Hepatic stellate cell (primary cell): ENCODE results near the gene ANKRD53.
"Not testable (repeated sequence)": the region's sequence is repeated elsewhere in the genome, so short reads cannot be mapped to it uniquely, and the experiment has no call there.

ENCODE experiments used
- DNase-seq: peaks from one replicate; pipeline ENCODE4 v3.0.0; 2011; ENCODE audit warnings: low spot score

Gene ANKRD53

DNA sequence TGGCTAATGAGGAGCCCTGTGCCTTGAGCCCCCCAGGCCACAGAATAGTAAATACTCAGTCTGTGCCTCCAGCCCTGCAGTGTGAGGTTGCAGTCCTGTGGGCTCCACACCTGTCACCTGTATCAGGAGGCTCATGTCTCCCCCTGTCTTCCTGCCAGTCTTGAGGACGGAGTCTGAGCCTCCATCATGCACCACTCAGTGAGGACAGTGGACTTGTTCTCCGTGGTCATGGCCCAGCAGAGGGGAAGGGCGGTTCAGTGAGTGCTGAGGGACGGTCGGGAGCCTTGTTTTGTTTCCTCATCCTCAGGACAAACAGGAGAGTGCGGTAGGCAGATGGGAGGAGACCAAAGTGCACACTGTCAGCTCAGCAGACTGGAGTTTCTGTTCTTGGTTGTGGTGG, 33.4 kb downstream of the ANKRD53 start:
- DNase-seq: not testable (repeated sequence)

DNA sequence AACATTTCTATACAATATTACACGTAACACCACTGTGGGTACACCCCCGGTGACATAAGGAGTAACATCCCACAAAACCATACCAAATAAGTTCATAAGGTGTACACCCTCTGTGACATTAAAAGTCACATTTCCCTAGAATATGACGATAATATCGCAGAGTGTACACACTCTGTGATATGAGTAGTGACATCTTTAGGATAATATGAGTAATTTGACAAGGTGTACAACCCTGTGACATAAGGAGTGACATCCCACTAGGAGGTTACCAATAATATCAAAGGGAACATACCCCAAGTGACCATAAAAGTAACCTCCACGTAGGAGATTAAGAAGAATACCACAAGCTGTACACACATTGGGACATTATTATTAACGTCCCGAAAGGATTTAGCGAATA, 40.2 kb downstream of the ANKRD53 start:
- DNase-seq: no peak

DNA sequence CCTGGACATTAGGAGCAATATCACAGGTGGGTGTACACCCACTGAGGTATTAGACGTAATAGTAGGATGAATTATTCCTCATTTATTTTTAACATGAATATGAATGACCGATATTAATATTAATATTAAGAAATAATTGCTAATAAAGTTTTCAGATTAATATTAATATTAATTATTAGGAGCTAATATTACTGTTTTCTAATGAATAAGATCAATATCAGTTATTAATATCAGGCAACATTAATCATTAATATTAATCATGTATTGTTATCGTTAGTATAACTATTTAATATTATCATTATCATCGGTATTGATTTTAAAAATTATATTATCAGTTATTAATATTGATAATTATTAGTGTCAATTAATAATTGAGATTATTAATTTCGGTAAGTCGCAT, 41.6 kb downstream of the ANKRD53 start:
- DNase-seq: not testable (repeated sequence)

DNA sequence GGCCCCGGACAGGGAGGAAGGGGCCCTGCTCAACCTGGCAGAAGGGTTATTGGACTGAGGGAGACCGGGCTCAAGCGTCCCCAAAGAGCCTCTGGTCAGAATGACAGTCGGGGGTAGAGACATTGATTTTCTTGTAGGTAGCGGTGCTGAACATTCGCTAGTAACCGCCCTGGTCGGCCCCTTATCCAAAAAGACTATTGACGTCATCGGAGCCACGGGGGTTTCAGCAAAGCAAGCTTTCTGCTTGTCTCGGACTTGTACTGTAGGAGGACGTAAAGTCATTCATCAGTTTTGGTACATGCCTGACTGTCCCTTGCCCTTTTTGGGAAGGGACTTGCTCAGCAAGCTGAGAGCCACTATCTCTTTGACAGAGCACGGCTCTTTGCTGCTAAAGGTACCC, 43.0 kb downstream of the ANKRD53 start:
- not testable (repeated sequence) for DNase-seq

DNA sequence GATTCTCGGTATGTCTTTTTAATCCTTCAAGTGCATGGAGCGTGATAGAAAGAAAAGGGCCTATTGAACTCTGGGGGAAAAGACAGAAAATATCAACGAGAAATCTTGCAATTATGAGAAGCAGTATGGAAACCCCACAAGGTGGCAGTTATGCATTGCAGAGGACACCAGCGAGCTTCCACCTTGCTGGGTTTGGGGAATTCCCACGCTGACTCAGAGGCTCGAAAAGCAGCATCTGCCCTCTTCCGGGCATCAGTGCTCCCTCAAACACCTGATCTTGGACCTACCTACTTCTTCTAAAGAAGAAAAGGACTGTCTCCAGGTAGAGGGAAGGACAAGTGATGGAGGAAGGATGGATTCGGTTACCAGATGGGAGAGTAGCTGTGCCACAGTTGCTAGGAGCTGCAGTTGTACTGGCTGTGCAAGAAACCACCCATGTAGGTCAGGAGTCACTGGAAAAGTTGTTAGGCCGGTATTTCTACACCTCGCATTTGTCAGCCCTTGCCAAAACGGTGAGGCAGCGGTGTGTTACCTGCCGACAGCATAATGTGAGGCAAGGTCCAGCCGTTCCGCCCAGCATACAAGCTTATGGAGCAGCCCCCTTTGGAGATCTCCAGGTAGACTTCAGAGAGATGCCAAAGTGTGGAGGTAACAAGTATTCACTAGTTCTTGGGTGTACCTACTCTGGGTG, 45.3 kb downstream of the ANKRD53 start:
- DNase-seq: not testable (repeated sequence)
